GM18861 (cell line): Measurements from ENCODE around the gene MEF2A.

Experiments used
- ATAC-seq: cut with Tn5 transposase; IDR thresholded peaks from one replicate; pipeline ENCODE4 v1.9.1; 2021; ENCODE audit not compliant: unreplicated experiment

The MEF2A gene

GRCh38 chr15:99702895-99703602 lies 137.3 kb downstream of the MEF2A start:
- no peak for ATAC-seq

GRCh38 chr15:99703603-99704443 lies 138.0 kb downstream of the MEF2A start:
- peak; percentile 6 for ATAC-seq

DNA sequence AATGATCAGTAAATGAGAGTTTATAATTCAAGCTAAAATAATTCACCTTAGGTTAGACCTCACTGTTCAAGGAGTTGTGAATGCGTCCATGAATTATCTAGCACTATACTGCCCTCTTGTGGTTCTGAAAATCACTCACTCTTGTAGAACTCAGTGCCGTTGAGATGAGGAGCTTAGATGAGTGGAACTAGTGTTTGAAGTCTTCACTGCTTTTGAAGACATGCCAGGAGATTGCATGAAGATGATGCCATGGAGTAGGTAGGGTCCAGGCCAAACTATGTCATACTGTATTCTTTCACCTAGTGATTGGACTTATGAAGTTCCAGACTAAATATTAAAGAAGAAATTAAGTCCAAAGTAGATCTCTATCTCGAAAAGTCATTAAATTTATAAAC lies 138.7 kb downstream of the MEF2A start:
- ATAC-seq = peak; percentile 80

- ATAC-seq = no peak
These were observed 140.9 kb downstream of the MEF2A start for GRCh38 chr15:99706557-99707303.

- ATAC-seq = no peak
These were observed 141.9 kb downstream of the MEF2A start for GRCh38 chr15:99707473-99708270.

GRCh38 chr15:99708563-99708962 lies 142.8 kb downstream of the MEF2A start:
- no peak for ATAC-seq

- no peak for ATAC-seq
These were observed 143.6 kb downstream of the MEF2A start for GRCh38 chr15:99709243-99709986.

GRCh38 chr15:99711625-99712024 lies 145.8 kb downstream of the MEF2A start:
- ATAC-seq = no peak

DNA sequence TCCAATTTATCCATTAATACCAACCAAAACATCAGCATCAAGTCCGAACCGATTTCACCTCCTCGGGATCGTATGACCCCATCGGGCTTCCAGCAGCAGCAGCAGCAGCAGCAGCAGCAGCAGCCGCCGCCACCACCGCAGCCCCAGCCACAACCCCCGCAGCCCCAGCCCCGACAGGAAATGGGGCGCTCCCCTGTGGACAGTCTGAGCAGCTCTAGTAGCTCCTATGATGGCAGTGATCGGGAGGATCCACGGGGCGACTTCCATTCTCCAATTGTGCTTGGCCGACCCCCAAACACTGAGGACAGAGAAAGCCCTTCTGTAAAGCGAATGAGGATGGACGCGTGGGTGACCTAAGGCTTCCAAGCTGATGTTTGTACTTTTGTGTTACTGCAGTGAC lies 146.6 kb downstream of the MEF2A start:
- no peak for ATAC-seq

GRCh38 chr15:99716540-99717095 lies 150.8 kb downstream of the MEF2A start:
- ATAC-seq = no peak

DNA sequence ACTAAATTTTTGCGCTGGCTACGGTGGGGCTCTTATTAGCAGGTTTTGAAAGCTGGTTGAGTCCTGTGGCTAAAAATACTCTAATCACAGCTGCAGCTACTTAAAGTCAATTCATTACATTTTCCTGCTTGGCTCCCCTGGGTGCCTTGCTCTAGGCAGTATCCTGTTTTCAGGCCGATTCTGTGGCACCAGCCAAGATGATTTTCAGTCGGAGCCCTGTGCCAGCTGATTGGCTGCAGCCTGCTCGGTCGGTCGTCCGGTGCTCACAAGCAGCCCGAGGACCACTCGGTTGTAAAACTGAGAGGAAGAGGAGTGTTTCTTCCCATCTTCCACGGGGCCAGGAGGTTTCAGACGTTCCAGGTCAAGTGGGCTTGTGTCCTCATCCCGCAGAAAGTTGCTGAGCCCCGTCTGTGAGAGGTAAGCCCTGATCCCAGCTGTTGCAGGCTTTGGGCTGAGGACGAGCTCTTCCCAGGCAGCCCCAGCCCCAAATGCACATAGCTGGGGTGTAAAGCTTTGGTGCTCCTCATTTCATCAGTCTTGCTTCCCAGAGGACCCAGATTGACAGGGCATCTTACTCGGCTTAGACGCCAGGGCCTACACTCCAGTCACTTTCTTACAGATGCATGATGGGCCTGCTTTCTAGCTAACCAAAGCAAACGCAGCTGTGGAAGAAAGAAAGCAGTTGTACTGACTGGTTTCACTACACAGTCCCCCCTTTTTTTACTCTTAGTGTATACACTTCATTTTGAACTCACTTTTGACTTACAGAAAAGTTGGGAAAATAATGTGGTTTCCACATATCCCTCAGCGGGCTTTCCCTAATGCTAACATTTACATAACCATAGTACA lies 151.6 kb downstream of the MEF2A start:
- ATAC-seq = peak; percentile 20

GRCh38 chr15:99718421-99718820 lies 152.6 kb downstream of the MEF2A start:
- ATAC-seq = no peak

- ATAC-seq = peak; percentile 82
These were observed 153.3 kb downstream of the MEF2A start for GRCh38 chr15:99719096-99719541.

DNA sequence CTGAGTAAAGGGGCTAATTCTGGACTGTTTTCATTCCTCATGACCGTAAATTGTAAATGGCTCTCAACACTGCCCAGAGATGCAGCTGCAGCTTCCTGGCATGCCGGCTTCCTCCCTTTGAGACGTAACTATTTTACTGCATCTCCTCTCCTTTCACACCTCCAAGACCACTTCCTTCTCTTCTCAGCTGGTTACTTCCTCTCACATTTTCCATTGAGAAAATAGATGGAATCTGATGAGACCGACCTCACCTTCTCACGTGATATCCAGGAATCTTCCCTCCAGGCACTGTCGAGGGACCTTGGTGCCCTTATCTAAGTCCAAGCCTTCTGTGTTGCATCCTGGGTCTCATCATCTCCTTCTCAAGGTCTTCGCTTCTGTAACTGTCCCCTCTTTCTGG lies 154.7 kb downstream of the MEF2A start:
- no peak for ATAC-seq

DNA sequence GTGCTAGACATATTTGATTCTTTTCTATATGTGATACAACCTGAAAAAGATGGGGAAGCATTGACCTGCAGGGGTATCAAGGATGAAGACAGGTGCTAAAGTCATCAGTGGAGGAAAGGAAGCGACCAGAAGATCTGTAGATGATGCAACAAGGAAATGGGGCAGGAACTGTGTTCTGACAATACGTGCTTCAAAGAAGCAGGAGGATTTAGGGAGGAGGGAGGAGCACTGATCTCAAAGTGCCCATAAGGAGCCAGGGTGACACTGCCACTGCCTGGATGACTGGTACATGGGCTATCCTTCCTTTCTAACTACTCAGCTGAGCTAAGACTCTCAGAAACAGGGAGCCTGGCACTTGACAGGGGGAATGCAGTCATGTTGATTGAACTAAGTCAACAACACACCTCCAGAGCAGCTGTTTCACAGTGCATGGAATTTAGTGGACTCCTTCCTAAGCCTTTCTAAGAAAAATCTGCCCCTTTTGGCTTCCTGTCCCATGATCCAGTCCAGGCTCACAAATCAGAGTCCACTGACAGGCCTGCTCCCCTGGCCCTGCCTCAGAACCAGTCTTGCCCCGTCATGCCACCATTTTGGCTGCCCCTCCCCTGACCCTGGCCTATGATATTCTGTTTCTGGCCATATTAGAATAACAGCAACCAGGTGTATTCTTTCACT lies 155.5 kb downstream of the MEF2A start:
- ATAC-seq = no peak

GRCh38 chr15:99721896-99722295 lies 156.1 kb downstream of the MEF2A start:
- ATAC-seq = no peak

GRCh38 chr15:99722406-99722805 lies 156.6 kb downstream of the MEF2A start:
- no peak for ATAC-seq

GRCh38 chr15:99726333-99726732 lies 160.5 kb downstream of the MEF2A start:
- no peak for ATAC-seq
